Measurements from ENCODE around the gene ZBTB38. TPM values are rescaled to one million over a fixed set of nuclear protein-coding genes. Genes with fewer than 3 reads are reported as not detected.
A peak's percentile ranks its signal among the peaks of the same experiment; 100 is the strongest.

ZBTB38 gene
- total and polyA plus RNA-seq, 12 donors = 14.7 to 156 (median 128) TPM

DNA sequence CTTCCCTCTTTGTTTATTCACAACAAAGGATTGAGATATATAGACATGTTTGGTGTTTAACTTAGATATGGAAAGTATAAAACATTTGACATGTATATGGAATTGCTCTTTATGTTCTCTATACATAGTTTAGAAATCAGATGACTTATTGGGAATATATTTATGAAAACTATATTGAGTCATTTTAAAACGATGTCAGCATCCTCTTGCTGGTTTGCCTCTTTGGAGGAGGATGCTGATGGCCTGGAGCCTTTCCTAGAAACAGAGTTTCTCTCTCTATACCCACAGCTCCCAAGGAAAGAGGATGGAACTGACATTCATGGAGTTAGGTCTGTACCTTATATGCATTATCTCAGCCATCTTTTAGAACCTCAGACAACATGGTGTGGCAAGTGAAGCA is 40.3 kb downstream of the ZBTB38 start:
- no peak overlapping the region for H3K4me3 ChIP-seq
- ATAC-seq = no peak

DNA sequence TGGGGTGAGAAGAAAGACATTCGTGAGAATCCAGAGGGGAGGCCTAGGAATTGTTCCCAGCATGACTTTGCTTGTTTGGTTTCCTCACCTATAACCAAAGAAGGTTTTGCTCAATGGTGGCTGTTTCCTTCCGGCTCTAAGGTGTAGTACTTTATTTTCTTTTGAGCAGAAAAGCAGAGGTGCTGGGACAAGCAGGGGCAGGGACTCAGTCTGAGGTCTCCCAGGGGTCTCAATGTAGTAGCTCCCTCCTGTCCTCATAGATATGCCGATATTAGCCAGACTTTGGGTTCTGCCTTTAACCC is 41.6 kb downstream of the ZBTB38 start:
- no peak for ATAC-seq
- intact Hi-C loops (cut with DNase I) = loop anchor here in 6 of 10 donors (1.0 to 5.0 kb wide), 3 partner anchors 9 to 43 kb away; partner anchors contain the start of gene ZBTB38 (in 5 of the 6)
- no peak for TF ChIP-seq CTCF (IDR thresholded peaks at IDR 0.05)
- Histone ChIP-seq H3K27ac (peak overlapping the region; percentile 88 to 99 (median 96)), H3K9me3 (no peaks in the 10 kb centered on the region), H3K4me3 (no peak overlapping the region), H3K36me3 (peaks cover 0 to 71% (median 18%) of the 10 kb centered on the region in 9 donors), H3K4me1 (peaks cover 20 to 100% (median 91%) of the 10 kb centered on the region in 9 donors), H3K27me3 (no peaks in the 10 kb centered on the region)
- WGBS, 2 donors = 62 to 70% methylated on average over 3 of the region's 3 CpGs
- DNase-seq = no peak

More for the DNA sequence above, 40.3 kb downstream of the ZBTB38 start:
- H3K9me3 ChIP-seq = no peaks in the 10 kb centered on the region
- WGBS, 2 donors = 77 to 82% methylated on average over 1 of the region's 1 CpG
- no peak for DNase-seq
- H3K27me3 ChIP-seq = no peaks in the 10 kb centered on the region
- no peak for TF ChIP-seq CTCF (IDR thresholded peaks at IDR 0.05)
- H3K36me3 ChIP-seq = peaks cover 0 to 71% (median 18%) of the 10 kb centered on the region in 9 donors
- intact Hi-C loops (cut with DNase I) = loop anchor here in 1 of 10 donors (2.0 kb wide), 1 partner anchor 40 kb away; the partner anchor contains the start of gene ZBTB38
- H3K27ac ChIP-seq = peak overlapping the region in 9 of 10 donors; percentile 88 to 99 (median 97)
- H3K4me1 ChIP-seq = peaks cover 20 to 100% (median 90%) of the 10 kb centered on the region in 9 donors

GRCh38 chr3:141410408-141410807 is 42.1 kb downstream of the ZBTB38 start:
- WGBS, 2 donors = 1 to 2% methylated on average over 3 of the region's 3 CpGs
- Histone ChIP-seq H3K27ac (peak overlapping the region; percentile 88 to 99 (median 96)), H3K4me1 (peaks cover 20 to 100% (median 92%) of the 10 kb centered on the region in 9 donors), H3K27me3 (no peaks in the 10 kb centered on the region), H3K9me3 (no peaks in the 10 kb centered on the region), H3K36me3 (peaks cover 0 to 71% (median 14%) of the 10 kb centered on the region in 9 donors), H3K4me3 (peak overlapping the region in 3 of 10 donors; percentile 3 to 13 (median 10))
- DNase-seq (peak in 1 of 2 donors; percentile 85), ATAC-seq (peak; percentile 42 to 79 (median 77))
- TF ChIP-seq CTCF (IDR thresholded peaks at IDR 0.05) = peak in 3 of 9 donors; percentile 28 to 34 (median 32)
- intact Hi-C loops (cut with DNase I) = loop anchor here in 5 of 10 donors (1.0 to 5.0 kb wide), 3 partner anchors 9 to 43 kb away; partner anchors contain the start of gene ZBTB38 (in 4 of the 5)

- intact Hi-C loops (cut with DNase I) = loop anchor here in 5 of 10 donors (1.0 to 5.0 kb wide), 3 partner anchors 10 to 44 kb away; partner anchors contain the start of gene ZBTB38 (in 4 of the 5)
- H3K36me3 ChIP-seq = peaks cover 0 to 71% (median 14%) of the 10 kb centered on the region in 9 donors
- peak overlapping the region in 3 of 10 donors; percentile 3 to 13 (median 10) for H3K4me3 ChIP-seq
- peak in 1 of 8 donors; percentile 18 for ATAC-seq
- WGBS, 2 donors = 37% methylated on average over 3 of the region's 3 CpGs
- H3K27ac ChIP-seq = peak overlapping the region; percentile 88 to 99 (median 96)
- DNase-seq = no peak
- H3K27me3 ChIP-seq = no peaks in the 10 kb centered on the region
- H3K9me3 ChIP-seq = no peaks in the 10 kb centered on the region
- no peak for TF ChIP-seq CTCF (IDR thresholded peaks at IDR 0.05)
- peaks cover 20 to 100% (median 92%) of the 10 kb centered on the region in 9 donors for H3K4me1 ChIP-seq
Observed at GRCh38 chr3:141410846-141411245, 42.5 kb downstream of the ZBTB38 start.

Data from heart right ventricle (tissue), 16 donors.